Stimulated activated CD8-positive, alpha-beta memory T cell treated with anti-CD3 and anti-CD28 coated beads, Interleukin-7, amount 100 ng/mL, for 4 hours (primary cell): ENCODE measurements around the gene YLPM1.

Experiments
- DNase-seq, 2 donors: peaks; one replicate each; pipeline ENCODE4 v3.0.0-alpha.2; 2020; ENCODE audit warnings: low read depth in 2 of 2

The YLPM1 gene

GRCh38 chr14:74786796-74787315 is 23.7 kb downstream of the YLPM1 start:
- DNase-seq = no peak

- DNase-seq = no peak
Observed at GRCh38 chr14:74792249-74793039, 29.3 kb downstream of the YLPM1 start.

- no peak for DNase-seq
Observed at GRCh38 chr14:74793506-74794155, 30.5 kb downstream of the YLPM1 start.

- no peak for DNase-seq
Observed at GRCh38 chr14:74794947-74795346, 31.8 kb downstream of the YLPM1 start.

- no peak for DNase-seq
Observed at GRCh38 chr14:74799765-74800164, 36.6 kb downstream of the YLPM1 start.

GRCh38 chr14:74800780-74801179 is 37.7 kb downstream of the YLPM1 start:
- DNase-seq = no peak

- DNase-seq = no peak
Observed at GRCh38 chr14:74801396-74801795, 38.3 kb downstream of the YLPM1 start.

- DNase-seq = no peak
Observed at GRCh38 chr14:74804219-74804825, 41.2 kb downstream of the YLPM1 start.

- no peak for DNase-seq
Observed at GRCh38 chr14:74807853-74808545, 44.9 kb downstream of the YLPM1 start.

- DNase-seq = no peak
Observed at GRCh38 chr14:74816124-74816523, 53.0 kb downstream of the YLPM1 start.

GRCh38 chr14:74820288-74820687 is 57.2 kb downstream of the YLPM1 start:
- no peak for DNase-seq

GRCh38 chr14:74821267-74821915 is 58.3 kb downstream of the YLPM1 start:
- no peak for DNase-seq

- DNase-seq = no peak
Observed at GRCh38 chr14:74824997-74825396, 61.9 kb downstream of the YLPM1 start.

- DNase-seq = no peak
Observed at GRCh38 chr14:74826574-74826973, 63.5 kb downstream of the YLPM1 start.

- DNase-seq = no peak
Observed at GRCh38 chr14:74829251-74829650, 66.1 kb downstream of the YLPM1 start.

- DNase-seq = no peak
Observed at GRCh38 chr14:74832849-74833248, 69.7 kb downstream of the YLPM1 start.

- no peak for DNase-seq
Observed at GRCh38 chr14:74834692-74835392, 71.7 kb downstream of the YLPM1 start.

- DNase-seq = no peak
Observed at GRCh38 chr14:74835645-74836250, 72.6 kb downstream of the YLPM1 start.

- no peak for DNase-seq
Observed at GRCh38 chr14:74836251-74836960, 73.3 kb downstream of the YLPM1 start.

GRCh38 chr14:74838166-74838565 is 75.0 kb downstream of the YLPM1 start:
- DNase-seq = no peak
